Activated CD4-positive, alpha-beta T cell treated with anti-CD3 and anti-CD28 coated beads, Interleukin-2, Interleukin-4, amounts not matched to agents 100 ng/mL and 50 ng/mL, durations not matched to agents 16 hours and 8 hours (primary cell): ENCODE measurements around the gene MRPL58.
A peak's percentile ranks its signal among the peaks of the same experiment; 100 is the strongest.
"Not testable (repeated sequence)": the region's sequence is repeated elsewhere in the genome, so short reads cannot be mapped to it uniquely, and the experiment has no call there.

Source experiments
- DNase-seq: peaks from one replicate; pipeline ENCODE4 v3.0.0-alpha.2; 2020; ENCODE audit warnings: low spot score

MRPL58 gene

GRCh38 chr17:75013092-75013559, 656 bp downstream of the MRPL58 start:
- no peak for DNase-seq

- no peak for DNase-seq
These were observed 6.7 kb downstream of the MRPL58 start for GRCh38 chr17:75019146-75019545.

- DNase-seq = no peak
These were observed 7.2 kb downstream of the MRPL58 start for GRCh38 chr17:75019710-75020109.

- no peak for DNase-seq
These were observed 8.1 kb downstream of the MRPL58 start for GRCh38 chr17:75020331-75021110.

GRCh38 chr17:75024686-75025397, 12.4 kb downstream of the MRPL58 start:
- DNase-seq = no peak

GRCh38 chr17:75025398-75025734, 12.9 kb downstream of the MRPL58 start:
- not testable (repeated sequence) for DNase-seq

- DNase-seq = not testable (repeated sequence)
These were observed 14.2 kb downstream of the MRPL58 start for GRCh38 chr17:75026650-75027049.

GRCh38 chr17:75030161-75030560, 17.7 kb downstream of the MRPL58 start:
- no peak for DNase-seq

- DNase-seq = peak; percentile 44
These were observed 19.7 kb downstream of the MRPL58 start for GRCh38 chr17:75031972-75032719.

GRCh38 chr17:75032720-75033280, 20.3 kb downstream of the MRPL58 start:
- no peak for DNase-seq

GRCh38 chr17:75033346-75034235, 21.1 kb downstream of the MRPL58 start:
- DNase-seq = peak; percentile 96

- DNase-seq = peak; percentile 97
These were observed 21.9 kb downstream of the MRPL58 start for GRCh38 chr17:75034236-75034908.

GRCh38 chr17:75036643-75037268, 24.3 kb downstream of the MRPL58 start:
- DNase-seq = peak; percentile 68

GRCh38 chr17:75039238-75039637, 26.8 kb downstream of the MRPL58 start:
- DNase-seq = no peak

GRCh38 chr17:75041656-75042280, 29.3 kb downstream of the MRPL58 start:
- no peak for DNase-seq

GRCh38 chr17:75043789-75044188, 31.3 kb downstream of the MRPL58 start:
- DNase-seq = not testable (repeated sequence)

- DNase-seq = no peak
These were observed 32.2 kb downstream of the MRPL58 start for GRCh38 chr17:75044716-75045115.

- not testable (repeated sequence) for DNase-seq
These were observed 33.5 kb downstream of the MRPL58 start for GRCh38 chr17:75045946-75046406.

- DNase-seq = peak; percentile 98
These were observed 34.2 kb downstream of the MRPL58 start, which contains the start of the genes ATP5PD and KCTD2 for GRCh38 chr17:75046407-75047289. TSS of gene ATP5PD (minus strand) at chr17:75046969. CDS start at chr17:75042650, 4,319 bp downstream. TSS of gene KCTD2 (plus strand) at chr17:75047225. CDS start at chr17:75047251, 26 bp downstream.
